AG09309 (cell line): ENCODE measurements around the gene CRADD.

Experiments
- DNase-seq: peaks from one replicate; pipeline ENCODE4 v3.0.0-alpha.2; 2010; ENCODE audit warnings: low read depth
- H3K4me3 ChIP-seq: 2 replicates; pipeline ENCODE4 v1.5.1; 2011; ENCODE audit warnings: mild to moderate bottlenecking, low read depth, low read length, moderate library complexity; ENCODE audit not compliant: control insufficient read depth
- CTCF ChIP-seq: IDR thresholded peaks from 2 replicates; pipeline ENCODE4 v1.5.1; 2011; ENCODE audit warnings: mild to moderate bottlenecking, low read depth, low read length, inconsistent platforms; ENCODE audit not compliant: insufficient read depth, control insufficient read depth; ENCODE audit errors: missing control alignments

The CRADD gene

GRCh38 chr12:93805736-93806141, 128.6 kb downstream of the CRADD start:
- DNase-seq: no peak
- TF ChIP-seq CTCF: no peak
- no peak overlapping the region for H3K4me3 ChIP-seq

DNA sequence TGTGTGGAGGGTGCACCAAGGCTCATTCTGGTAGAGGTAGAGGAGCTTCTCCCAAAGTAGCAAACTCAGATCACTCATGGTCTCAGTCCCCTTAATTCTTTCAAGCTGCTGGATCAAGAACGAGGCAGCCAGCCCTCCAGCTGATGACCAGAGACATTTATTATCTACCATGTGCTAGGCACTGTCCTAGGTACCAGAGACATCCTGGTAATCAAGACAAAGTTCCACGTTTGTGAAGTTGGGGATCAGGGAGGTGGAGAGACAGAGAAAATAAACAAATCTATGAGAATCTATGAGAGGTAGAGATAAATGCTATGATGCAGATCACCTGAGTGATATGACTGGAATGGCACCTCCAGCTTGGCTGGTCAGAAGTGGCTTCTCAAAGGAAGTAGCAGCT, 130.2 kb downstream of the CRADD start:
- H3K4me3 ChIP-seq: no peak overlapping the region
- no peak for DNase-seq
- TF ChIP-seq CTCF: no peak

DNA sequence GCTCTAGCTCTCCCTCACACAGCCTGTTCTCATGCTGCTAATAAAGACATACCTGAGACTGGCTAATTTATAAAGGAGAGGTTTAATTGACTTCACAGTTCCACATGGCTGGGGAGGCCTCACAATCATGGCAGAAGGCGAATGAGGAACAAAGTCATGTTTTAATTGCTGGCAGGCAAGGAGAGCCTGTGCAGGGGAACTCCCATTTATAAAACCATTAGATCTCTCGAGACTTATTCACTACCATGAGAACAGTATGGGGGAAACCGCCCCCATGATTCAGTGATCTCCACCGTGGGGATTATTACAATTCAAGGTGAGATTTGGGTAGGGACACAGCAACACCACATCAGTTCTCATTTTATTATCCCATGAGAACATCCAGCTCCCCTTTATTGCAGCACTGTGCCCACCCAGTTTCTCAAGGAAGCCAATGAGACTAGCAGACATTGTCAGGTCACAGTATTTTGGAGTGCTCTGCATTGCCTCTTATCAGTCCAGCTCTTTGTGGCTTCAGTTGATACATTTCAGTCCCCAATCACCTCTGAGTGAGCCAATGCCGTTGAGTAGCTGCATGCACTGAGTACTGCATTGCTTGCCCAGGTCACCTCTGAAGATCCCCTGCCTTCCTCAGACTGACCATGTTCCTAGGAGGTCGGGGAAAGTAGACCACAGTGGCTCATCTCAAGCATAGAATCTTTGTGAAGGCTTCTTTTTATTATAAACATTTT, 131.2 kb downstream of the CRADD start:
- TF ChIP-seq CTCF: no peak
- no peak overlapping the region for H3K4me3 ChIP-seq
- no peak for DNase-seq

DNA sequence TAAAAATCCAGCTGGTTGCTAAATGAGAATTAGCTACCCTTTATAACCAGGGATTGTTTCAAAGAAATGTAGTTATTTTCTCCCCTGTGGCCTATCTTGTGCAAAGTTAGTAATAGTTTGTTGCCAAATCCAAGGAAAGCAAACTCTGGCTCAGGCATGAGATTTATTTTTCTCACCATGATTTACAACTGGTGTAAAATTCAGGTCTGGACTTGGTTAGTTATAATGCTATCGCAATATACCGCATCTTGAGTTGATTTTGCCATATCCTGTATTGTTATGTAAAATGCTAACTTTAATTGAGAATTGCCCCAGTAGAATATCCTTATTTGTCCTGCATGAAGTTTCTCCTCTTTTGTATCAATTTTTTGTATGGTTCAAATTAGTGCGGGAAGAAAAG, 135.5 kb downstream of the CRADD start:
- DNase-seq: peak; percentile 95
- H3K4me3 ChIP-seq: no peak overlapping the region
- TF ChIP-seq CTCF: no peak

GRCh38 chr12:93813186-93813585, 136.0 kb downstream of the CRADD start:
- TF ChIP-seq CTCF: no peak
- no peak for DNase-seq
- H3K4me3 ChIP-seq: no peak overlapping the region

DNA sequence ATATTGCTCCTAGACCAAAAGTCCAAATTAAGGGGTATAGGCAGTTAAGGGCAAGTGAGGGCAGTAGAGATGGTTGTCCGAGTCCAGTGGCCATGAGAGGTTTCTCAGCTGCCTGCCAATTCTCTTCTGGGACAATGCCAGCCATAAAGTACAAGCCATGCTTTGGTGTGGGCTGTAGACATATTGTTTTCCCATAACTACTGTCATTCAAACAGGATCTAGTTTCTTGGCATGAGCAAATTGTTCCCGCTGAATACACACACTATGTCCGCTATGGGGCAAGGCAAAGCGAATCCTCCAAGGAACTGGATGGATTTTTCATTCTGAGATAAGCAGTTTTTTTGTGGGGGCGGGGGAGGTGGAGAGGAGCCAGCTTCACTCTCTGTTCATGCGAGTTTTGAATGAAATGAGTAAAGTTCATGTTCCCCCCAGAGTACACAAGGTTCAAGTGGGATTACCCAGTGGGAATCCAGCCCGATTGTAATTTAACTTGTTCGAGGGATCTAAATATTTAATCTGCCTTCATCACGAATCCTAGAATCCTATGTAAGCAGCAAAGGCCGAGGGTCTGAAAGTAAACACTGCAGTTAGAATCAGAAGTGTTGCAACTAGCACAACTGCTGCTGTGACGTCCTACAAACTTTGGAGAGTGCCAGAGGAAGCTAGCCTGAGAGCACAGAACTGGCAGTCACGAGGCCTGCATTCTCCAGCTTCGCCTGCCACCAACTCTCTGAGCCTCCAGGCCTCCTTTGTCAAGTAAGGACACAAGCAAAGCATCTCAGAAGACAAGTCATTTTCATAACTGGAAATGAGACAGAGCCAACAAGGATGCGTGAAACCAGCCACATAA, 137.0 kb downstream of the CRADD start:
- no peak for DNase-seq
- no peak overlapping the region for H3K4me3 ChIP-seq
- TF ChIP-seq CTCF: no peak
